Brain microvascular endothelial cell (primary cell): ENCODE measurements around the gene MAPK7.

ENCODE experiments used
- DNase-seq: peaks from one replicate; pipeline ENCODE4 v3.0.0-alpha.2; 2020
- H3K27ac ChIP-seq: fragments of 250-450 bp; sonication (Bioruptor Pico); 2 replicates; pipeline ENCODE4 v1.5.1; 2020; ENCODE audit warnings: mild to moderate bottlenecking, moderate library complexity
- H3K27me3 ChIP-seq: fragments of 250-450 bp; sonication (Bioruptor Pico); replicated peaks from 2 replicates; pipeline ENCODE4 v1.5.1; 2020; ENCODE audit warnings: mild to moderate bottlenecking
- H3K36me3 ChIP-seq: fragments of 250-450 bp; sonication (Bioruptor Pico); replicated peaks from 2 replicates; pipeline ENCODE4 v1.5.1; 2020; ENCODE audit warnings: mild to moderate bottlenecking
- H3K4me3 ChIP-seq: 2 replicates; pipeline ENCODE4 v1.5.1; 2011; ENCODE audit warnings: low read depth, mild to moderate bottlenecking, control low read depth, low read length, moderate library complexity
- CTCF ChIP-seq: IDR thresholded peaks from 2 replicates; pipeline ENCODE4 v1.5.1; 2011; ENCODE audit warnings: low read depth, mild to moderate bottlenecking, moderate library complexity, low read length, control low read depth, inconsistent platforms; ENCODE audit errors: missing control alignments
- in situ Hi-C: cut with HindIII; loops from 2 replicates; pipeline ENCODE4 v1.10.0; 2017; ENCODE audit warnings: low sequenced_read_pairs, low pct_ligation_motif_present

Gene MAPK7

GRCh38 chr17:19431691-19432090 lies 53.4 kb downstream of the MAPK7 start:
- Histone ChIP-seq H3K27me3 (no peaks in the 10 kb centered on the region), H3K36me3 (no peaks in the 10 kb centered on the region)
- in situ Hi-C loops: no loop called here

More at GRCh38 chr17:19431691-19432090, 53.4 kb downstream of the MAPK7 start:
- no peak for TF ChIP-seq CTCF
- no peak for DNase-seq
- Histone ChIP-seq H3K27ac (no peak overlapping the region), H3K4me3 (no peak overlapping the region)
